H1 (cell line): ENCODE measurements around the gene PIP5K1B. TPM values are rescaled to one million over a fixed set of nuclear protein-coding genes. Genes with fewer than 3 reads are reported as not detected.

Experiments
- ASH2L ChIP-seq: fragments of 200-600, 300-600 bp; sonication (generic); IDR thresholded peaks from one replicate; pipeline ENCODE4 v1.7.1; 2017; ENCODE audit warnings: low read length
- CHD1 ChIP-seq: IDR thresholded peaks from 2 replicates; pipeline ENCODE4 v1.6.1; 2012; ENCODE audit warnings: low read depth, low read length, improper control_type of control experiment
- polyA plus RNA-seq, 7 experiments: library from polyadenylated mRNA; depleted of rRNA in 3 of 7; stranded (reverse) in 5 of 7; unstranded in 2 of 7; fragments of >200 nt in 5 of 7; fragments of 200-250 nt in 2 of 7; gene quantifications; 1 replicate in 5 of 7; 2 replicates in 1 of 7; 4 replicates in 1 of 7; pipeline versions ENCODE4 v1.2.1 to v1.2.3, GENCODE V29; 2011 to 2013; ENCODE audit warnings: missing spikeins in 2 of 7, mixed read lengths in 2 of 7
- total RNA-seq: library from RNA; stranded (reverse); fragmentation: NEBNext Ultra II Directional; extraction: Animal tissue kit (Norgen Biotek cat#: 25700); gene quantifications from 2 replicates; pipeline ENCODE4 v1.2.1, GENCODE V29; 2021

The PIP5K1B gene
- total and polyA plus RNA-seq, 2 of the 8 experiments (the other 6 are each of a cell fraction or from before 2014, with no cell fraction given) = 4.7 to 7.7 TPM

- TF ChIP-seq CHD1 (no peak), ASH2L (no peak)
These were observed 6.9 kb downstream of the PIP5K1B start (continued) for GRCh38 chr9:68711932-68712331.
